ENCODE results near the gene BRD1. TPM values are rescaled to one million over a fixed set of nuclear protein-coding genes. Genes with fewer than 3 reads are reported as not detected.

The BRD1 gene
- total RNA-seq, 1 donor from 2014 or later, result 64.1 TPM

DNA sequence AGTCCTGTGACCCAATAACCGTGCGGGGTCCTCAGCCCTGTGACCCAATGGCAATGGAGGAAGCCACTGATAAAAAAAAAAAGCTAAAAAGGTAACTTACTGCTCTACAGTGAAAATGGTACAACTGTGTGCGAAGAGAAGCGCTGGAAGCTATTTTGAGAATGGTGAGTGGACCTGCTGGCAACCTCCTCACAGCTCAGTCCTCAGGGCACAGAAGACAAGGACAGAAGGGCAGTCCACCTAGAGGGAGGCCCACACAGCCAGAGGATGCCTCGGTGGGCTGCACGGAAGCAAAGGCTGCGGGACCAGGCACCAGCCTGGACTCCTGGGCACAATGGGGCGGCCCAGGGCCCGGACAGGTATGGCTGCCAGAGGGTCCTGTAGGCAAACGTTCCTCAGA lies 35.6 kb downstream of the BRD1 start:
- Mint-ChIP-seq H3K27me3 (ENCODE audit: low read depth) (no peaks in the 10 kb centered on the region), H3K4me1 (peaks cover 8% of the 10 kb centered on the region), H3K9me3 (no peaks in the 10 kb centered on the region), H3K27ac (no peak overlapping the region), H3K4me3 (no peak overlapping the region), H3K36me3 (peaks cover 31% of the 10 kb centered on the region)
- DNase-seq (ENCODE audit: low spot score in 2 of 2, unreplicated experiment in 2 of 2), result no peak
- TF ChIP-seq, protein P1, sequence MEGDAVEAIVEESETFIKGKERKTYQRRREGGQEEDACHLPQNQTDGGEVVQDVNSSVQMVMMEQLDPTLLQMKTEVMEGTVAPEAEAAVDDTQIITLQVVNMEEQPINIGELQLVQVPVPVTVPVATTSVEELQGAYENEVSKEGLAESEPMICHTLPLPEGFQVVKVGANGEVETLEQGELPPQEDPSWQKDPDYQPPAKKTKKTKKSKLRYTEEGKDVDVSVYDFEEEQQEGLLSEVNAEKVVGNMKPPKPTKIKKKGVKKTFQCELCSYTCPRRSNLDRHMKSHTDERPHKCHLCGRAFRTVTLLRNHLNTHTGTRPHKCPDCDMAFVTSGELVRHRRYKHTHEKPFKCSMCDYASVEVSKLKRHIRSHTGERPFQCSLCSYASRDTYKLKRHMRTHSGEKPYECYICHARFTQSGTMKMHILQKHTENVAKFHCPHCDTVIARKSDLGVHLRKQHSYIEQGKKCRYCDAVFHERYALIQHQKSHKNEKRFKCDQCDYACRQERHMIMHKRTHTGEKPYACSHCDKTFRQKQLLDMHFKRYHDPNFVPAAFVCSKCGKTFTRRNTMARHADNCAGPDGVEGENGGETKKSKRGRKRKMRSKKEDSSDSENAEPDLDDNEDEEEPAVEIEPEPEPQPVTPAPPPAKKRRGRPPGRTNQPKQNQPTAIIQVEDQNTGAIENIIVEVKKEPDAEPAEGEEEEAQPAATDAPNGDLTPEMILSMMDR (IDR thresholded peaks at IDR 0.05; ENCODE audit: unreplicated experiment), result no peak

DNA sequence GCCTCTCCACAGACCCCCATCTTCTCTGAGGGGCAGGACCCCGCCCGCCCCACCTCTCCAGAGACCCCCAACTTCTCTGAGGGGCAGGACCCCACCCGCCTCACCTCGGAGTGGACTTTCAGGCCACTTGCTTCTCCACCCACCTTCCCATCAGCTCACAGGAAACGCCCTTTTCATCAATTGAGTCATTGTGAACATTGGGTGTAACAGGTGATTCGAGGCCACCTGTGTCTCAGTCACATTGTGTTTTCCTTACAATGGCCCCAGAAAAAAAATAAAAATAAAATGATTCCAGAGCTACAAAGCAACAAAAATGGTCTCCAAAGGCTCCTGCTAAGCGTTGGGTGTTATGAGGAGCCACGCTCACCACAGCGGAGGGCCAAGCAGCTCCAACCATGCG lies 36.0 kb downstream of the BRD1 start:
- peaks cover 30% of the 10 kb centered on the region for H3K36me3 Mint-ChIP-seq

GRCh38 chr22:49790912-49791311 lies 36.8 kb downstream of the BRD1 start:
- DNase-seq (ENCODE audit: low spot score in 2 of 2, unreplicated experiment in 2 of 2), result no peak
- TF ChIP-seq, protein P1 (IDR thresholded peaks at IDR 0.05; ENCODE audit: unreplicated experiment), result no peak
- Mint-ChIP-seq H3K27me3 (ENCODE audit: low read depth) (no peaks in the 10 kb centered on the region), H3K36me3 (peaks cover 35% of the 10 kb centered on the region), H3K9me3 (no peaks in the 10 kb centered on the region), H3K4me3 (no peak overlapping the region), H3K27ac (no peak overlapping the region), H3K4me1 (peaks cover 8% of the 10 kb centered on the region)

More for the DNA sequence above, 36.0 kb downstream of the BRD1 start:
- TF ChIP-seq, protein P1 (IDR thresholded peaks at IDR 0.05; ENCODE audit: unreplicated experiment), result no peak
- H3K27me3 Mint-ChIP-seq (ENCODE audit: low read depth), result no peaks in the 10 kb centered on the region
- H3K4me1 Mint-ChIP-seq, result peaks cover 8% of the 10 kb centered on the region
- no peak overlapping the region for H3K27ac Mint-ChIP-seq
- no peak overlapping the region for H3K4me3 Mint-ChIP-seq
- H3K9me3 Mint-ChIP-seq, result no peaks in the 10 kb centered on the region
- DNase-seq (ENCODE audit: low spot score in 2 of 2, unreplicated experiment in 2 of 2), result no peak

- peaks cover 8% of the 10 kb centered on the region for H3K4me1 Mint-ChIP-seq
Measured at GRCh38 chr22:49789289-49790141, 38.2 kb downstream of the BRD1 start.

DNA sequence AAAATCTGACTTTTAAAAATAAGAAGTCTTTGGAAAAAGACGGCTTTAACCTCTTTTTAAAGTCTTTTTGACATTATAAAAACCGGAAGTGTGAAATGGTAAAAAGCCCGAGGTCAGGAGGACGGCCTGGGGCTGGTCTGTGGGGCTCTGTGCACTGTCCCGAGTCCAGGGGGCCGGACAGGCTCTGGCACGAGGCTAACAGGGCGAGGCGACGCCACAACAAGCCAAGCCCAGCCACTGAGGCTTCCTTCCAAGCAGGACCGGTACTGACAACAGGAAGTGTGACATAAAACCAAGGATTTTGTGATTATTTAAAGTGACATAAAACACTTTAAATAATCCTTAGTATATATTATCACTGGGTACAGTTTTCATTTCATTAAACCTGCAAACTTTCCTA lies 39.2 kb downstream of the BRD1 start:
- Mint-ChIP-seq H3K27me3 (ENCODE audit: low read depth) (no peaks in the 10 kb centered on the region), H3K4me3 (no peak overlapping the region), H3K27ac (no peak overlapping the region), H3K9me3 (no peaks in the 10 kb centered on the region), H3K36me3 (peaks cover 32% of the 10 kb centered on the region), H3K4me1 (peaks cover 8% of the 10 kb centered on the region)
- DNase-seq (ENCODE audit: low spot score in 2 of 2, unreplicated experiment in 2 of 2), result no peak
- TF ChIP-seq, protein P1 (IDR thresholded peaks at IDR 0.05; ENCODE audit: unreplicated experiment), result no peak

More at GRCh38 chr22:49789289-49790141, 38.2 kb downstream of the BRD1 start:
- TF ChIP-seq, protein P1 (IDR thresholded peaks at IDR 0.05; ENCODE audit: unreplicated experiment), result no peak
- DNase-seq (ENCODE audit: low spot score in 2 of 2, unreplicated experiment in 2 of 2), result no peak
- Mint-ChIP-seq H3K27me3 (ENCODE audit: low read depth) (no peaks in the 10 kb centered on the region), H3K36me3 (peaks cover 32% of the 10 kb centered on the region), H3K9me3 (no peaks in the 10 kb centered on the region), H3K27ac (no peak overlapping the region), H3K4me3 (no peak overlapping the region)
